Raji (cell line): ENCODE results near the gene CDC42BPG.

Experiments used
- POLR2A ChIP-seq: IDR thresholded peaks from 2 replicates; pipeline ENCODE4 v1.6.1; 2011; ENCODE audit warnings: low read depth, low read length, control low read depth; ENCODE audit not compliant: insufficient read depth

CDC42BPG gene

GRCh38 chr11:64870893-64871466 is 26.5 kb upstream of the CDC42BPG start:
- no peak for TF ChIP-seq POLR2A

DNA sequence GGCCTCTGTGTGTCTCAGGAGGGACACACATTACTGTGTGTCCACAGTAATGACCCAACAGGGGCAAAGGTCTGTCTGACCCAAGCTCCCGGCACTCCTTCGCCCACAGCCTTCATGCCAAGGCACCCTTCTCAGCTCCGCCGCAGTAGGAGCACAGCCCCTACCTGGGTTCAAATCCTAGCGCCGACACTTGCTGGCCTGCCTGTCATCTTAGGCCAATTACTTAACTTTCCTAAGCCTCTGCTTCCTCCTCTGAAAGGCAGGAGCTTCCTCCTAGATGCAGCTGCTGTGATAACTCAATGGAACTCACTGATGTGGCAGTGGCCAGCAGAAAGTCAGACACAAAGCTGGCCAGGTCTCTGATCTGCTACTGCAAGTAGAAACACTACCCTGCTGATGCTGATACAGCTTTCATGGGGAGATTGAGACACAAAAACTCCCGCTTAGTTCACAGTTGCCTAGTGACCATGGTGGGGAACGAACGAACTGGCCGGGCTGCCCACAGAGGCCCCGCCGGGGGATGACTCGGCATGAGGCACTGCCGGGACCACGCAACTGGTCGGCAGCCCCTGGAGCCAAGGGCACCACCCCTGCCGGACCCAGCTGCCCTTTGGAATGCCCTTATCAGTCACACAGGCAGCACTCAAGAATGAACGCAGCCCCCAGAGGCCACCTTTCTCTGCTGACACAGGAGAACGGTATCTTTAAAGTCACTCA is 25.9 kb upstream of the CDC42BPG start:
- no peak for TF ChIP-seq POLR2A

GRCh38 chr11:64869571-64870175 is 25.2 kb upstream of the CDC42BPG start:
- TF ChIP-seq POLR2A = no peak

- no peak for TF ChIP-seq POLR2A
These were observed 24.6 kb upstream of the CDC42BPG start for GRCh38 chr11:64868904-64869570.

- no peak for TF ChIP-seq POLR2A
These were observed 23.5 kb upstream of the CDC42BPG start for GRCh38 chr11:64867748-64868462.

- no peak for TF ChIP-seq POLR2A
These were observed 21.7 kb upstream of the CDC42BPG start for GRCh38 chr11:64866173-64866491.

DNA sequence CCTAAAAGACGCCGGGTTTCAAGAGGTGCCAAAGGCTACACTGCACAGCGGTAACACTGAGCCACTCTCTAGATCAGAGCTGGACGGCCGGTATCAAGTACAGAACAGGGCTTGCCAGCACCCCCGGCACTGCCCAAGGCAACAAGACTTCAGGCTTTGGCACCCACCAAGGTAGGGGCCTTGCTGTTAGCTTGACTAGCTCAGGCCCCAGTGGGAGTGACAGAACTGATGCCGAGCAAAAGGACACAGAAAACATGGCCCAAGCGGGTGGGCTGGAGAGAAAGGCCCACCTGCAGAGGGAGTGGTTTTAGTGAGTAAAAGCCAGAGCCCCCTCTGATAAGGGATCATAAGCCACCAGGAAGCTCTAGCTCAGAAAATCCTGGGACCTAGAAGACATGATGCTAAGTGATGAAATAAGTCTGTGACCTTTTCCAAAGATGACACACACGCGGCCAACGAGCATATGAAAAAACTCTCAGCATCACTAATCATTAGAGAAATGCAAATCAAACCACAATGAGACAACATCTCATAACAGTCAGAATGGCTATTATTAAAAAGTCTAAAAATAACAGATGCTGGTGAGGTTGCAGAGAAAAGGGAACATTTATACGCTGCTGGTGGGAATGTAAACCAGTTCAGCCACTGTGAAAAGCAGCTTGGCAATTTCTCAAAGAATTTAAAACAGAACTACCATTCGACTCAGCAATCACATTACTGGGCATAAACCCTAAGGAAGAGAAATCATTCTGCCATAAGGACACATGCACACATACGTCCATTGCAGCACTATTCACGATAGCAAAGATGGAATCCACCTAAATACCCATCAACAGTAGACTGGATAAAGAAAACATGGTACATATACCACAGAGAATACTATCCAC is 21.1 kb upstream of the CDC42BPG start:
- peak; percentile 0; the same call in 1 of the 2 replicates for TF ChIP-seq POLR2A

GRCh38 chr11:64864473-64865285 is 20.2 kb upstream of the CDC42BPG start:
- peak; percentile 32; the same call in 1 of the 2 replicates for TF ChIP-seq POLR2A

- no peak for TF ChIP-seq POLR2A
These were observed 19.7 kb upstream of the CDC42BPG start for GRCh38 chr11:64864135-64864472.

GRCh38 chr11:64863391-64864060 is 19.1 kb upstream of the CDC42BPG start:
- no peak for TF ChIP-seq POLR2A

- no peak for TF ChIP-seq POLR2A
These were observed 18.5 kb upstream of the CDC42BPG start for GRCh38 chr11:64862987-64863390.

DNA sequence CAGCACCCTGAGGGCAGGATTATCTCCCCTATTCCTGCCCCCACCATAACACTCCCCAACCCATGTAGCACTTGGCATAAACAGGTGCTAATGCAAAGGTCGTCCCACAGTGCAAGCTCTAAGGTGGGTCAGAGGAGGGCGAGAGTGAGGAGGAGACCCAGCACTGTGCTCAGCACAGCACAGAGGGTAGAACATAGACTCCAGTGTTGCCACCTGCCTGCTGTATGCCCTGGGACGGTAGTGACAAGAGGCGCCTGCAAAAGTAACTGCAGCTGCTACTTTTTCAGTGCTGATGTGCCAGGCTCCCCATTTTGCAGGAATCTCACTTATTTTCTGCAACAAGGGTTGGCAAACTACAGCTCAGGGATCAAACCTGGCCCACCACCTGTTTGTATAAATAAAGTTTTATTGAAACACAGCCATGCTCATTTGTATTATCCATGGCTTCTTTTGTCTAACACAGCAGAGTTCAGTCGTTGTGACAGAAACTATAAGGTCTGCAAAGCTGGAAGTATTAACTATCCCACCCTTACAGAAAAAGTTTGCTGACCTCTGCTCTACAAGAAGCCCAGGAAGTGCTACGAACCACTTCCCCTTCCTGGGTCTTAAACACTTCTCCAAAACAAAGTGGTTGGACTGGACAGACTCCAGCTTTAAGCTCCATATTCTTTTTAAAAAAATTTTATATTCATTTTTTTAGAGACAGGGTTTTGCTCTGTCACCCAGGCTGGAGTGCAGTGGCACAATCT is 16.9 kb upstream of the CDC42BPG start:
- 0 out of 2 replicates have a peak, but pooled peaks have one; percentile 25 for TF ChIP-seq POLR2A
